NCI-H82 treated with DMSO at 0.1 percent for 48 hours (cell line): ENCODE measurements around the gene CBFB.

Experiments
- DNase-seq: peaks from one replicate; lab custom pipeline; 2025; ENCODE audit not compliant: unreplicated experiment; lab: John Stamatoyannopoulos, UW

The CBFB gene

DNA sequence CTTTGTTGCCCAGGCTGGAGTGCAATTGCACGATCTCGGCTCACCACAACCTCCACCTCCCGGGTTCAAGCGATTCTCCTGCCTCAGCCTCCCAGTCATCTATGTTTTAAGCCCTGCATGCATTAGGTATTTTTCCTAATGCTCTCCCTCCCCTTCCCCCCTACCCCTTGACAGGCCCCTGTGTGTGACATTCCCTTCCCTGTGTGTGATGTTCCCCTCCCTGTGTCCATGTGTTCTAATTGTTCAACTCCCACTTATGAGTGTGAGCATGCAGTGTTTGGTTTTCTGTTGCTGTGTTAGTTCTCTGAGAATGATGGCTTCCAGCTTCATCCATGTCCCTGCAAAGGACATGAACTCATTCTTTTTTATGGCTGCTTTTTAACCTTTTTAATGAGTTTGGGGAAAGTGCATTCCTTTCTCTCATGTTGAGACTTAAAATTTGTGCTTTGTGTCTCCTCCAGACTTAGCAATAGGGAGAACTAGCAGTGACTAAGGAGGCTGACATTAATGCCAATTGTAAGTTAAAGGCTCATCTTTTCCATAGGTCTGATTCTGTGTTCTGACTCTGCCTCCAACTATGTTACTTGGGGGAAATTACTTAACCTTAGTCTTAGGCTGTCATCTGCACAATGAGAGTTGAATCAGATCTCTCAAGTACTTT, 63.1 kb downstream of the CBFB start:
- no peak for DNase-seq

DNA sequence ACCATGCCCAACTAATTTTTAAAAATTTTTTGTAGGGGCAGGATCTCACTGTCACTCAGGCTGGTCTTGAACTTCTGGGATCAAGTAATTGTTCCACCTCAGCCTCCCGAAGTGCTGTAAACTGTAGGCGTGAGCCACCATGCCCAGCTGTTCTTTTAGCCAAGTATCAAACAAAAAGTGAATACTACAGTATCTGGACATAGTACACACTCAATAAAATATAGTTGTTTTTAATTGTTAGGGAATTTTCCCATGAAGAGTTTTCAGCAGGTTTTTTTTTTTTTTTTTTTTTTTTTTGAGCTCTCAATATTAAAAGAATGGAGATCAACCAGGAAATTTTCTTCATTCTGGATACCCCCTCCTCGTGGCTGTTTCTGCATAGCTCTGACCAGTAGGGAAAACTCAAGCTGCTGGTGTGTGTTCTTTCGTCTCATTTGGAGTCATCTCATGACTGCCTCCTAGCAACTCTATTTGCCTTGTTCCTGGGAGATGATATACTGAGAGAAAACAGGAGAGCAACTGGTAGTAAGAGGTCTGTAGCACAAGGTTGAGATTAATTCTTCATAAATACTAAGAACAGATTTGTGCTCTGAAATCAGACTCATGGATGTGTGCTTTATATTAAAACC, 64.3 kb downstream of the CBFB start:
- no peak for DNase-seq

DNA sequence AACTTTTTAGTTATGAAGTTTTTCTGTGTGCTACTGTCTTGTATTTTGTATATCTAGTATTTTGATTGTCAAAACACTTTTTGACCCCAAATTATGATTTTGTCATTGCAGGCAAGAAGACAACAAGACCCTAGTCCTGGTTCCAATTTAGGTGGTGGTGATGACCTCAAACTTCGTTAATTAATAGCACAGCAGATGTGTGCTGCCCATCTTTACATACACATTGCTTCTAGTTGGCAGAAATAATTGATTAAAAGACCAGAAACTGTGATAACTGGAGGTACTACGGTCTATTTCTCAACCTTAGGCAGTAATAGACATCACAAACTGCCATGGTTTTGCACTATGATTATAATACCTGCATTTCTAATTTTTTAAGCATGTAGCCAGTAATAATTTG, 69.7 kb downstream of the CBFB start:
- DNase-seq = no peak

DNA sequence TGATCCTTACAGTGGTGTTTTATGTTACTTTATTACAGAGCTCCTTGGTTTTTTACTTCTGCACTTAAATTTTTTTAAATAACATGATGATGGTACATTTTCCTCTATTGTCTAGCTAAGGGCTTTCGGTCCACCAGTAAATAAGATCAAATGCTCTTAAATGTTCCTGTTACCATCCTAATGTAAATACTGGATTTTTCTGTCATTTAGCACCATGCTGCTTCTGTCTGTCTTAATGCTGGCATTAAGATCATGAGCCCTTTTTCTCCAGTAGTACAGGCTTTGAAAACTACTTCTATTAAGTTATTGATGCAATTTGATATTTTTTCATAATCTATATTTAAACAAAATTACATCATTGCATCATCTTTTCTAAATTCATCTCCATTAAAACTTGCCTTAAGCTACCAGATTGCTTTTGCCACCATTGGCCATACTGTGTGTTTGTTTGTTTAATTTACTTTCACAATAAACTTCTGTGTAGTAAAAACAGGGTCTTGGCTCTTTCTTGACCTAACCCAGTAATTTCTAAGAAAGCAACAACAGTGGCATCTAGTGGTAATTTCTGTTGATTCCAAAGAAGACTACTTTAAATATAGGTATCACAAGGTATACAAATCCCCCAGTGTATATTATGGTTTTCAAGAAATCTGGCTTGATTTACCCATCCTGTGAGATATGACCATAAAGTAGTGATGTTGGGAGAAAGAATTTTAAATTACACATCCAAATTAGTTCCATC, 71.8 kb downstream of the CBFB start:
- DNase-seq = no peak

DNA sequence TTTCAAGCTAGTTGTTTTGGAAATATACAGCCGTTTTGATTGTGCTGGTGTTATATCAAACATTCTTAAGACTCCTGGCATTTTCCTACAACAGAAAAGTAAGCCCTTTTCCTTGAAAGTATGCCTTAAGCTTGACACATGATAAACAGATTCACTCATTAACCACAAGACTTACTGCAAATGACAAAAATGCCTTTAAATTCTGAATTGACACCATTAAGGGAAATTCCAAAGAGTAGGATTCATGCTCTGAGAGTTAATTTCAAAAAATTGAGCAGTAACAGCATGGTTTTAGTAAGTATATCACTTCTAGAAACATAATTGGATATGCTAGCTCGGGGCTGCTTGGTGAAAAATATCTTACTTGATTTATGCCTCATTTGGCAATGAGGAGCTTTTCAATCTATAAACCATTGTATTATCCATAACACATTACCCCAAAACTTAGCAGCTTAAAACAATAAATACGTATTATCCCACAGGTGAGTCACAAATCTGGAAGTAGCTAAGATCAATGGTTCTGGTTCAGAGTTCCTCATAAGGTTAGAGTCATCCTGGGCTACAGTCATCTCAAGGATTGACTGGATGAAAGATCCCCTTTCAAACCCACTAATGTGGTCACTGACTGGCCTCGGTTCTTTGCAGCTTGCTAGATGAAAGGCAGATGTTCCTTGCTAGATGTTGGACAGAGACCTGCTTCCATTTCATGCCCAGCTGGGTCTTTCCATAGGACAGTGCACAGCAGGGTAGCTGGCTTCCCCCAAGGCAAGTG, 72.5 kb downstream of the CBFB start:
- DNase-seq = no peak

DNA sequence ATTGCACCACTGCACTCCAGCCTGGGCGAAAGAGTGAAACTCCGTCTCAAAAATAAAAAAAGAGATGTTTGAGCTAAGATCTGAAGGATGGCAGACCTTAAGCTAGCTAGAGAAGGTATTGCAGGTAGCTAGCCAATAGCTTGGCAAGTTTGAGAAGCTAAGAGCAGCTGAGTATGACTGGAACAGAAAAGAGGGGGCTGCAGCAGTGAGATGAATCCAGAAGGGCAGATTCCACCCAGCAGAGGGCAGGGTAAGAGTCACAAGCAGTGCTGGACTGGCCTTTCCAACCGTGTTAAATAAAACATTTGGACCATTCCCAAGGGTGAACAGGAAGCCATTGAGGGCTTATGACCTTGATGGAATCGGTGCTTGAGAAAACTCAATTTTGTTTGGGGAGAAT, 75.1 kb downstream of the CBFB start:
- peak; percentile 4 for DNase-seq

DNA sequence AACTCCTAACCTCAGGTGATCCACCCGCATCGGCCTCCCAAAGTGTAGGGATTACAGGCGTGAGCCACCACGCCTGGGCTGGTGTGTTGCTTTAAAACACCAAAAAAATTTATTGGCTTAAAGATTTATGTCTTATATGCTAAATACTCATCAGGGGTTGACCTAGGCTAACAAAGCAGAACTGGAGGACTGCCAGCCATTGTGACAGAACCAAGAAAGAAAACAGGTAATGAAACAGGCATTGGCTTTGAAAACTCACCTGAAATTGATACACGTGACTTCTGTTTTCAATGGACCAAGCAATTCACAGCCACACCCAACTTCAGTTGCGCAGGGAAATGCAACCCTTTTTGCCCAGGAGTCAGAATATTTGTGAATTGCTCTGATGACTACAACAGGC, 75.9 kb downstream of the CBFB start:
- no peak for DNase-seq

DNA sequence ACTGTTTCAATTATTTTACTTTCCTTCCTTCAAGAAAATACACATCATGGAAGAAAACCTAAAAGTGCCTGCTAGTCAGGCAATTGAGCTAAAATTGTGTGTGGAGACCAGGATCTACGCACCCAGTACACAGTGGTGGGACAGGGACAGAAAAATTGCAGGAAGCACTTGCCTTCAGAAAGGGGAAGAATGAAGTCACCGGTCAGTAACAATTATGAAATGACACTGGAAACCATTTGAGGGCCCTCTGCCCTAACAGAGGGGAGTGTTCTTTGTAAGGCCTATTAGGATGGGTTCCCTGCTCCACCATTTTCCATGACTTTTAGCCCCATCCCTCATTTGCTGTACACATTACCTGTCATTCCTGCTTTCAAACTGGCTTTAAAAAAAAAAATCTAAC, 76.3 kb downstream of the CBFB start:
- DNase-seq = no peak

DNA sequence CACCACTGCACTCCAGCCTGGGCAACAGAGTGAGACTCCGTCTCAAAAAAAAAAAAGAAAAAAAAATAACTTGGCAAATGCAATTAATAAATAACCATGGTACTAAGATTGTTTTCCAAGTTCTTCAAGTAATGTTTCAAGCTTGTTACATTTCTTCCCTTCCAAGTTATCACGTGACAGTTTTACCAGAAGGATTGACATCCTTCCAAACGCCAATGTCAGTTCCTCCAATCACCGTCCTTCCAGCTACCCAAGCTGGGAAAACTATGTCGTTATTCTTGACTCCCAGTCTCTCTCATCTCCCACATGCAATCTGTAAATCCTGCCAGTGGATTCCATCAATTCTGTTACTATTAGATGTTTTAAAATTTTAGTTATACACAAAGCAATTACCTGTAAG, 76.9 kb downstream of the CBFB start:
- DNase-seq = no peak

DNA sequence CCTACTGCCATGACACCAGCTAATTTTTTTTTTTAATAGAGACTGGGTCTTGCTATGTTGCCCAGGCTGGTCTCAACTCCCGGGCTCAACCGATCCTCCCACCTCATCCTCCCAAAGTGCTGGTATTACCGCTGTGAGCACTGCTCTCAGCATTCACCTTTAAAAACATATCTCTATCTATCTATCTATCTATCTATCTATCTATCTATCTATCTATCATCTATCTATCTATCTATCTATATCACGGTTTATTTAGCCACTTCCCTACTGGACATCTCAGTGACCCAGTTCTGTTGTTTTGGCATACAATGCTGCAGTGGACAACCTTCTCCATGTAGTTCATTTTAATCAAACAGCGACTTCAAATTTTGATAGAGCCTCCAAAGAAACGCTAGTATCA, 79.5 kb downstream of the CBFB start:
- DNase-seq = no peak

DNA sequence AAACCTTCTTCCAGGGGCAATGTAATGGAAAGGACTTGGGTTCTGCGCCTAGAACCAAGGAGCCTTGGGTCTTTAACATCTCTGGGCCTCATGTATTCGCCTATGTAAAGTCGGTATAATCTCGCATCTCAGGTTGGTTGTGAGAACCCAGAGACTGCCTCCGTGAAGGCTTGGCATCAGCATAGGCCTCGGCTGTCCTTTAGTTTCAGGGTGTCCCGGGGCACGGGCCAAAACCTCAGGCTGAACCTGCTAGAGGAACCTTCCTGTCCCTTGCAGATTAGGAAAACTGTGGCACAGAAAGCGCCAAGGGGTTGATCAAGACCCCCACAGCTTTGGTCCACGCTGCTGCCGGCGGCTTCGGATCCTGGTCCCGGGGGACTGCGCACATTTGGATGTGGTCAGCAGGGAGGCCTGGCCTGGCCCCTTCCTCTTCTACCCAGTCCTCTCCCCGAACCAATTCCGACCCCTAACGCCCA, 80.0 kb downstream of the CBFB start:
- no peak for DNase-seq

DNA sequence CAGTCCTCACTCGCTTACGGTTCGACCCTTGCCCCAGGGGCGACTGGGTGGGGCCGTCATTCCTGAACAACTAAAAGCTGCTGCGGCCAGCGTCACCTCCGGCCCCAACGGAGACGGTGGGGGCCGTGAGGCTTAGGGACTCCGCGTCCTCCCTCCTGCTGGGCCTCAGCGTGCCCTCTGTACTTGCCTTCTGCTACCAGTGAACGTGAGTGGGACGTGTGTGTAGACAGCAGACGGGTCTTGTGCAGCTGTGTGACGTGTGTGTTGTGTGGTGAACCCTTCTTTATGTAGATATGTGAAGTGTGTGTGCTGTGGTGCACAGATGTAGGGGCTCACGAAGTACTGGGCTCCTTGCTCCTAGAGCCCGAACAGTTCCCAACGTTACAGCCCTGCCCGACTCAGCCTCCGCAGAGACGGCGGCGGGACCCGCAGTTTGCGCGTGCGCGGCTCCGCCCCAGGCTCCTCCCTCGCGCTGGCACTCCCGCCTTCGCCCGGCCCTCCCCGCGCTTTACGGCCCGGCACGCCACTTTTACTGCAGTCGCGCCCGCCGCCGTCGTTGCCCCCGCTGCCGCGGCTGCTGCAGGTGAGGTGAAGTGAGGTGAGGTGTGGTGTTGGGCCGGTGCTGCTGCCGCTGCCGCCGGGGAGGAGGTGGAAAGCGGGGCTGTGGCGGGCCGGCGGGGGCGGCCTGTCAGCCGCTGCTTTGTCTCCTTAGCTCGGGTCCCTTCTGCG, 80.6 kb downstream of the CBFB start, which contains the start of gene PHAF1:
Gene PHAF1 (plus strand): TSS at position 535 of the 729 bp plus-strand sequence. CDS start 235 bp downstream, outside the sequence.
- DNase-seq = peak; percentile 64

DNA sequence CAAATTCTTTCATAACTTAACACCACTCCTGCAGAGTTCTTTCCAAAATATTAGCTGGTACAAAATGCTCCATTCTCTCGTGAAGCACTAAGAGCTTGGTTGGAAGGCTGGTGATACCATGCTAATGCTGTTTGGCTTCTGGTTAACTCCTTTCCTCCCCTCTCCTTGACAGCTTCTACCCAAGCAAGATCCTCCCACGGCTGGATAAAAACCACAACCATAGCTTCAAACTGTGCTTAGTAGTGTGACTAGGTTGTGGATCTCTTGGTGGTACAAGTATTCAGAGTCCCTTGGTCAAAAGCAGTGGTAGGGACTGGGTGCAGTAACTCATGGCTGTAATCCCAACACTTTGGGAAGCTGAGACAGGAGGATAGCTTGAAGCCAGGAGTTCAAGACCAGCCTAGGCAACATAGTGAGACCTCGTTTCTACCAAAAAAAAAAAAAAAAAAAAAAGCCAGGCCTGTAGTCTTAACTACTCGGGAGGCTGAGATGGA, 83.0 kb downstream of the CBFB start:
- no peak for DNase-seq

DNA sequence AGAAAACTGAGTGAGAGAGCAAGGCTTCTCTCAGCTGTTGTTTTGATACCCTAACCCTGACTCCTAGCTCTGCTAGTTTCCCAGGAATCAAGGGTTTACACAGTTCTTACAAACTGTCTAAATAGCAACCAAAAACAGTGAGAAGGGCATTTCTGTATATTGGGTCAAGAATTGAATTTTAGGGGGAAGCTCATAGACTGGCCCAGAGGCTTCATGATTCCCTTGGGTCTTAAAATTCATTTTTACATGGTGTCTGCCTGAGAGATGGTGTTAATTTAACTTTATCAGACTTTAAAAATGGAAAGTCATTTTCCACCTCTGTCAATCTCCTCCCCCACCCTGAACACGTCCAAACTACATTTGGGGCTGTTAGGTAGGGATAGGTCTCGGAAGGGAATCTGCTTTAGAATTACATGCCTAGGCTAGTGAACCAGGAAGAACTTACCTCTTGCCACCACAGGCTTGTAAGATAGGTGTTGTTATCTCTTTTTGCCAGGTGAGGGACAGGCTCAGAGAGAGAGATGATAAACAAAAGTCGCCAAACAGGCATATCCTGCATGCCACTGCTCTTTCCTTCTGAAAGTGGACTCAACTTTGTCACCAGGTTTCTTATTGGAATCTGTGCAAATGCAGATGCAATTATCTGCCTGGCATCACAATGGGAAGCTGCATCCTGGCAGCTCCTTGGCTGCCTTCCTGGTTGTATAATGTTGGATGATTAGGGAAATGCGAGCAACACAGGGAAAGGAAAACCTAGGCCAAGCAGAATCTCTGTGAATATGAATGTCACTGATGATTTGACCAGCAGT, 83.8 kb downstream of the CBFB start:
- DNase-seq = no peak

DNA sequence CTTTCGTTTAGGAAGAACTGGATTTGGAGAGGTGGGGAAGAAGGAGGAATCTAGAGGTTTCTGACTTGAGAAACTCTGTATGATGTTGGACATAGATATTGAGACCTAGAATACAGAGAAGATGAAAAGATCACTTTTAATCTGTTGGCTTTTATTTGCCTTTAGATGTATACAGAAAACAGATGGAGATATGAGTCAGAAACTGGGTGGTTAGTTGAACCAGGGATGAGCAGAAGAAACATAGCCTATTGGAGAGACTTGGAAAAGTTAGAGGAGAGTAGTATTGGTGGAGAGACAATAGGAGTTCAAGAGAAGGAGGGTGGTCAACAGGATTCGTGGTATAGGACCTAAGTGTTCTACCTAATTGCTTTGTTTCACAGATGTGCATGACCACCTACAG, 85.8 kb downstream of the CBFB start:
- no peak for DNase-seq

DNA sequence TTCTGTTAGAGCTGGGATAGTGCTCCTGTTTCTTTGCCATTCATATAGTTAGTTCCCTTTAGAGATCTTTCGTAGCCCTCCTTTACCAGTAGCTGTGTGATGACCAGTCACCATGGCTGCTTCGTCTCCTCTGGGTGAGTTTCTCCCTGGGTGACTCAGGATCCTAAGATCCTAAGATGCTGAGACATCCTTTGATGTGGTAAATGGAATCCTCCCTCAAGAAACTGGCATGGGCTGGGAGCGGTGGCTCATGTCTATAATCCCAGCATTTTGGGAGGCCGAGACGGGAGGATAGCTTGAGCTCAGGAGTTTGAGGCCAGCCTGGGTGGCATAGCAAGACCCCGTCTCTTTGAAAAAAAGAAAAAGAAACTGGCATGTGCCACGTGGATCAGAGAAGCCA, 86.7 kb downstream of the CBFB start:
- no peak for DNase-seq

DNA sequence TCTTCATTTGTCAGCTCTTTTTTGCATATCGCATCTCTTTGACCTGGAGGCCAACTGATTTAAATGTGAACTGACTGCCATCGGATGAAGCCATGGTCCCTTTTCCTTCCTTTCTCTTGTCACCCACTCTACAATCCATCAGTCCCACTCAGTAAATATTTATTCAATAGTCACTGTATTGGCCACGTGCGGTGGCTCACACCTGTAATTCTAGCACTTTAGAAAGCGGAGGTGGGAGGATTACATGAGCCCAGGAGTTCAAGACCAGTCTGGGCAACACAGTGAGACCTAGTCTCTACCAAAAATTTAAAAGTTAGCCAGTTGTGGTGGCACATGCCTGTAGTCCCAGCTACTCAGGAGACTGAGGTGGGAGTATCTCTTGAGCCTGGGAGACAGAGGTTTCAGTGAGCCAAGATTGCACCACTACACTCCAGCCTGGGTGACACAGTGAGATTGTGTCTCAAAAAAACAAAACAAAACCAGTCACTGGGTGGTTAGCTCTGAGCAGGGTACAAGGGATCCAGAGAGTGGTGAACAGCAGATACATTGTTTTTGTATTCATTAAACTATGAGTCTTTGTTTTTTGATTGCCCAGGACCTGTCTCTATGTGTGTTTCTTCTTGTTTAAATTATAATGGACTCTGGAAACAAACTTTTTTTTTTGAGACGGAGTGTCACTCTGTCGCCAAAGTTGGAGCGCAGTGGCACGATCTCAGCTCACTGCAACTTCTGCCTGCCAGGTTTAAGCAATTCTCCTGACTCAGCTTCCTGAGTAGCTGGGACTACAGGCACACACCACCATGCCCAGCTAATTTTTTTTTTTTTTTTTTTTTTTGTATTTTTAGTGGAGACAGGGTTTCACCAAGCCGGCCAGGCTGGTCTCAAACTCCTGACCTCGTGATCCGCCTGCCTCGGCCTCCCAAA, 87.7 kb downstream of the CBFB start:
- DNase-seq = no peak

DNA sequence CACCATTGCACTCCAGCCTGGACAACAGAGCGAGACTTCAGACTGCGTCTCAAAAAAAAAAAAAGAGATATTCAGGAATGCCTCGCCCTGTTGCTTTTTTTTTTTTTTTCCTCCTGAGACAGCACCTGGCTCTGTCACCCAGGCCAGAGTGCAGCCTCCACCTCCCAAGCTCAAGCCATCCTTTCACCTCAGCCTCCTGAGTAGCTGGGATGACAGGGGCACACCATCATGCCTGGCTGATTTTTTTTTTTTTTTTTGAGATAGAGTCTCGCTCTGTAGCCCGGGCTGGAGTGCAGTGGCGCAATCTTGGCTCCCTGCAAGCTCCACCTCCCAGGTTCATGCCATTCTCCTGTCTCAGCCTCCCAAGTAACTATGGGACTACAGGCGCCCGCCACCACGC, 88.8 kb downstream of the CBFB start:
- DNase-seq = no peak

DNA sequence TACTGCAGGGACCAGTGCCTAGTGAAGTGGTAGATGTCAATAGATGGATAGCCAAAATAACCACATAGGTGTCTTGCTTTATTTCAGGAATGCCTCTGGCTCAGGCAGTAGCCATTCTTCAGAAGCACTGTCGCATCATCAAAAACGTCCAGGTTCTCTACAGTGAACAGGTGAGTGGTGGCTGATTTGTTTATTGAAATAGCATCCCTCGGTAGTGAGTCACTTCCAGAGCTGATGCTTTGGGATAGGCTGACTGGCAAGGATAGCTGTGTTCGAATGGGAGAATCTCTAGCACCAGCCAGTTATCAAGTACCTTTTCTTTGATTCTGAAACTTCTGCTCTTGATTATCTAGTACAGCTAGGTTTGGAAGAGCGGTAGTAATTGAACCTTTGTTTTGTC, 91.1 kb downstream of the CBFB start:
- DNase-seq = no peak
